ENCODE measurements around the gene NTRK1. TPM values are rescaled to one million over a fixed set of nuclear protein-coding genes. Genes with fewer than 3 reads are reported as not detected.

Gene NTRK1
- total RNA-seq, 1 experiment from 2014 or later: 0.33 TPM

- POLR2A ChIA-PET: interaction anchor here (1.1 kb wide), 1 partner anchor 34 kb away, joined by 3 read pairs; no protein-coding TSS in a partner anchor
- intact Hi-C loops (cut with micrococcal nuclease): no loop called here
- H3K27me3 Mint-ChIP-seq (ENCODE audit: insufficient read depth, unreplicated experiment): peaks cover 14% of the 10 kb centered on the region
- no TSS peak for BruUV-seq (replicated peaks)
- no peak overlapping the region for H3K4me3 Mint-ChIP-seq (ENCODE audit: unreplicated experiment)
- no peaks in the 10 kb centered on the region for H3K36me3 Mint-ChIP-seq (ENCODE audit: insufficient read depth, unreplicated experiment)
- H3K9me3 Mint-ChIP-seq (ENCODE audit: unreplicated experiment): no peaks in the 10 kb centered on the region
- no peak for DNase-seq (ENCODE audit: unreplicated experiment)
- no peaks in the 10 kb centered on the region for H3K4me1 Mint-ChIP-seq (ENCODE audit: insufficient read depth, unreplicated experiment)
- H3K27ac Mint-ChIP-seq (ENCODE audit: low read depth, unreplicated experiment): no peak overlapping the region
- TF ChIP-seq, protein P1, sequence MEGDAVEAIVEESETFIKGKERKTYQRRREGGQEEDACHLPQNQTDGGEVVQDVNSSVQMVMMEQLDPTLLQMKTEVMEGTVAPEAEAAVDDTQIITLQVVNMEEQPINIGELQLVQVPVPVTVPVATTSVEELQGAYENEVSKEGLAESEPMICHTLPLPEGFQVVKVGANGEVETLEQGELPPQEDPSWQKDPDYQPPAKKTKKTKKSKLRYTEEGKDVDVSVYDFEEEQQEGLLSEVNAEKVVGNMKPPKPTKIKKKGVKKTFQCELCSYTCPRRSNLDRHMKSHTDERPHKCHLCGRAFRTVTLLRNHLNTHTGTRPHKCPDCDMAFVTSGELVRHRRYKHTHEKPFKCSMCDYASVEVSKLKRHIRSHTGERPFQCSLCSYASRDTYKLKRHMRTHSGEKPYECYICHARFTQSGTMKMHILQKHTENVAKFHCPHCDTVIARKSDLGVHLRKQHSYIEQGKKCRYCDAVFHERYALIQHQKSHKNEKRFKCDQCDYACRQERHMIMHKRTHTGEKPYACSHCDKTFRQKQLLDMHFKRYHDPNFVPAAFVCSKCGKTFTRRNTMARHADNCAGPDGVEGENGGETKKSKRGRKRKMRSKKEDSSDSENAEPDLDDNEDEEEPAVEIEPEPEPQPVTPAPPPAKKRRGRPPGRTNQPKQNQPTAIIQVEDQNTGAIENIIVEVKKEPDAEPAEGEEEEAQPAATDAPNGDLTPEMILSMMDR (IDR thresholded peaks at IDR 0.05; ENCODE audit: unreplicated experiment): no peak
- CTCF ChIA-PET: interaction anchor here (0.5 to 7.5 kb wide), 8 partner anchors 14 to 247 kb away, joined by 3 to 353 read pairs (median 50); partner anchors contain the start of genes INSRR and NTRK1
Observed at GRCh38 chr1:156841295-156841855, 19.3 kb upstream of the NTRK1 start.

GRCh38 chr1:156842618-156843300 is 17.9 kb upstream of the NTRK1 start:
- TF ChIP-seq, protein P1 (IDR thresholded peaks at IDR 0.05; ENCODE audit: unreplicated experiment): no peak
- POLR2A ChIA-PET: no interaction called here
- H3K9me3 Mint-ChIP-seq (ENCODE audit: unreplicated experiment): no peaks in the 10 kb centered on the region
- BruUV-seq (replicated peaks): no TSS peak
- intact Hi-C loops (cut with micrococcal nuclease): no loop called here
- peaks cover 26% of the 10 kb centered on the region for H3K27me3 Mint-ChIP-seq (ENCODE audit: insufficient read depth, unreplicated experiment)
- CTCF ChIA-PET: interaction anchor here (0.6 to 1.6 kb wide), 3 partner anchors 10 to 48 kb away, joined by 3 to 4 read pairs (median 3); no protein-coding TSS in a partner anchor
- H3K27ac Mint-ChIP-seq (ENCODE audit: low read depth, unreplicated experiment): no peak overlapping the region
- H3K4me3 Mint-ChIP-seq (ENCODE audit: unreplicated experiment): no peak overlapping the region
- no peaks in the 10 kb centered on the region for H3K4me1 Mint-ChIP-seq (ENCODE audit: insufficient read depth, unreplicated experiment)
- H3K36me3 Mint-ChIP-seq (ENCODE audit: insufficient read depth, unreplicated experiment): no peaks in the 10 kb centered on the region
- DNase-seq (ENCODE audit: unreplicated experiment): no peak

GRCh38 chr1:156844102-156844501 is 16.6 kb upstream of the NTRK1 start:
- no peak for DNase-seq (ENCODE audit: unreplicated experiment)
- POLR2A ChIA-PET: no interaction called here
- H3K27ac Mint-ChIP-seq (ENCODE audit: low read depth, unreplicated experiment): no peak overlapping the region
- peaks cover 36% of the 10 kb centered on the region for H3K27me3 Mint-ChIP-seq (ENCODE audit: insufficient read depth, unreplicated experiment)
- no peaks in the 10 kb centered on the region for H3K36me3 Mint-ChIP-seq (ENCODE audit: insufficient read depth, unreplicated experiment)
- CTCF ChIA-PET: interaction anchor here (1.0 to 1.6 kb wide), 3 partner anchors 16 to 118 kb away, joined by 3 to 4 read pairs (median 4); no protein-coding TSS in a partner anchor
- H3K4me1 Mint-ChIP-seq (ENCODE audit: insufficient read depth, unreplicated experiment): no peaks in the 10 kb centered on the region
- BruUV-seq (replicated peaks): no TSS peak
- H3K9me3 Mint-ChIP-seq (ENCODE audit: unreplicated experiment): no peaks in the 10 kb centered on the region
- no peak overlapping the region for H3K4me3 Mint-ChIP-seq (ENCODE audit: unreplicated experiment)
- intact Hi-C loops (cut with micrococcal nuclease): no loop called here
- TF ChIP-seq, protein P1 (IDR thresholded peaks at IDR 0.05; ENCODE audit: unreplicated experiment): no peak

GRCh38 chr1:156844638-156845037 is 16.0 kb upstream of the NTRK1 start:
- BruUV-seq (replicated peaks): no TSS peak
- peaks cover 36% of the 10 kb centered on the region for H3K27me3 Mint-ChIP-seq (ENCODE audit: insufficient read depth, unreplicated experiment)
- H3K27ac Mint-ChIP-seq (ENCODE audit: low read depth, unreplicated experiment): no peak overlapping the region
- no peak for DNase-seq (ENCODE audit: unreplicated experiment)
- CTCF ChIA-PET: interaction anchor here (0.6 to 1.0 kb wide), 3 partner anchors 46 to 119 kb away, joined by 3 to 4 read pairs (median 3); no protein-coding TSS in a partner anchor
- H3K4me3 Mint-ChIP-seq (ENCODE audit: unreplicated experiment): no peak overlapping the region
- POLR2A ChIA-PET: interaction anchor here (0.6 kb wide), 1 partner anchor 15 kb away, joined by 3 read pairs; no protein-coding TSS in a partner anchor
- no peaks in the 10 kb centered on the region for H3K36me3 Mint-ChIP-seq (ENCODE audit: insufficient read depth, unreplicated experiment)
- TF ChIP-seq, protein P1 (IDR thresholded peaks at IDR 0.05; ENCODE audit: unreplicated experiment): no peak
- intact Hi-C loops (cut with micrococcal nuclease): no loop called here
- H3K9me3 Mint-ChIP-seq (ENCODE audit: unreplicated experiment): no peaks in the 10 kb centered on the region
- H3K4me1 Mint-ChIP-seq (ENCODE audit: insufficient read depth, unreplicated experiment): no peaks in the 10 kb centered on the region
